Activated effector memory CD4-positive, alpha-beta T cell treated with Interleukin-2 at 50 U/mL for 16 hours (primary cell): ENCODE data around the gene RAB34.

ENCODE experiments used
- DNase-seq: peaks from one replicate; pipeline ENCODE4 v3.0.0-alpha.2; 2020

The RAB34 gene

GRCh38 chr17:28675490-28675889 is 42.2 kb downstream of the RAB34 start:
- no peak for DNase-seq

- no peak for DNase-seq
These were observed 47.8 kb downstream of the RAB34 start for GRCh38 chr17:28669918-28670317.

GRCh38 chr17:28667870-28668269 is 49.8 kb downstream of the RAB34 start:
- no peak for DNase-seq

GRCh38 chr17:28665994-28666393 is 51.7 kb downstream of the RAB34 start:
- DNase-seq, result no peak
